ENCODE results near the gene WWTR1.

GRCh38 chr3:149703466-149703865 is 45.6 kb upstream of the WWTR1 start:
- TF ChIP-seq CTCF (IDR thresholded peaks at IDR 0.05; ENCODE audit: low read length) (no peak), EZH2 (IDR thresholded peaks at IDR 0.05; ENCODE audit: borderline replicate concordance, low read length) (no peak)

Measured in OCI-LY1 (cell line).